ENCODE measurements around the gene NDUFAF4.

Gene NDUFAF4

DNA sequence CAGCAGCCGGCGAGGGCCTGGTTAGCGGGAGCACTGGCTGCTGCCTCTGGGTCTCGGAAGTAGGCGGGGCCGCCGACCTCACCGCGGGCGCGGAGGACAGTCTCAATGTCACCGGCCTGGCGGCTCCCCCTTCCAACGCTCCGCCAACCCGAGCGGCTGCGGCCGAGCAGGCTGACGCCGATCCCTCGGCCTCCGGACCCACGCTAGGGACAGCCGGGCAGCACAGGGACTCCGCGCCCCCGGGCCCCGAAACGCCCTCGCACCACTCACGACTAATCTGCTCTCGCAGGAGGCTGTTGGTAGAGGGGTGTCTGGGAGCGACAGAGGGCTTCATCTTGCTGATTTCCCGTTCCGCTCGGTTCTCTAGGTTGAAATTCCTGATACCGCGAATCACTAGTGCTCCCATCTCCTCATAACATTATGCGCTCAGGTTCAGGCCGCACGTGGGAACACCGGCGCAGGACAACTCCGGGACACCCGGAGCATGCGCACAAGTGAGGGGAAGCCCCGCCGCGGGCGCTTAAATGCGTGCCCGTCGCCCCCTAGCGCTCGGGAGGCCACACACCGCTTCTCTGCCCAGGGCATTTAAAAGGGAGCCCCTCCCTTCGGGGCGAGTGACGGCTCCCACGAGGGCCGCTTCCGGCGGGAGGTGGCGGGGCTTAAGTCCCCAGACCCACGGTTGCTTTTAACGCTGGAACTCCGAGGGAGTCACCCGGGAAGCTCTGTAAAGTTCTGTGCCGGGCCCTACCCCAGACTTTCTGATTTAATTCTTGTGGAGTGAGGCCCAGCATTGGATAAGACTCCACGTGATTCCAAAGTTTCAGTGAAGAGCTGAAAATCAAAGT is at the start of gene NDUFAF4:
Gene NDUFAF4, minus strand, starts transcription at position 496 of the 845 bp plus-strand sequence. Its CDS starts 90 bp downstream, at position 406.
- DNase-seq = peak; percentile 83

- no peak for DNase-seq
Measured at GRCh38 chr6:96947055-96947454, 49.4 kb upstream of the NDUFAF4 start.

DNA sequence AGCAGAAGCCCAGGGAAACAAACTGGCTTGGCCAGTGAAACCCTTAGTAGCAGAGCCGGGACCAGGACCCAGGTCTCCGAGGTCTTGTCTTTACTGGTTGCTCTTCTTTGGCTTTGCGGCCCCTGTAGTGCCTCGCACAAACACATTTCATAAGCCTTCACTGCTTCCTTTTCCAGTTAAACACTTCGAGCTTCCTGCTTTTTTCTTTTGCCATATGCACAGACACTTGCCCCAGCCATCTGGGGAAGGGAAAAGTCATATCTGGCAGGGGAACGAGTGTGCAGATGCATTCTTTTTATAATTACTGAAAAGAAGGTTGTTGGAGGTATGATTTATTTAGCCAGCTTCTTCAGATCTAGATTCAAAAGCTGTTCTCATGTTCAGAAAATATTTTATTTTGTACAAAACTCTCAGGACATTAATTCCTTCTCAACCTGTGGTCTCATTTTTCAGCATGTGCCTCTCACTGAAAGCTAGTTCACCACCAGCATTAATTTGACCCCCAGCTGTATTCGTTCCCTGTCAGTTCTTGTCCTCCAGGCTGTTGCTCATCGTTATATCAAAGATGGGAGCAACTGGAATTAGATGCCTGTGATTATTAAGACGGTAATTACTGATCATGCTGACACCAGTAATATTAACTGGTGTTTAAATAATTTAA is 46.0 kb upstream of the NDUFAF4 start:
- DNase-seq = no peak

DNA sequence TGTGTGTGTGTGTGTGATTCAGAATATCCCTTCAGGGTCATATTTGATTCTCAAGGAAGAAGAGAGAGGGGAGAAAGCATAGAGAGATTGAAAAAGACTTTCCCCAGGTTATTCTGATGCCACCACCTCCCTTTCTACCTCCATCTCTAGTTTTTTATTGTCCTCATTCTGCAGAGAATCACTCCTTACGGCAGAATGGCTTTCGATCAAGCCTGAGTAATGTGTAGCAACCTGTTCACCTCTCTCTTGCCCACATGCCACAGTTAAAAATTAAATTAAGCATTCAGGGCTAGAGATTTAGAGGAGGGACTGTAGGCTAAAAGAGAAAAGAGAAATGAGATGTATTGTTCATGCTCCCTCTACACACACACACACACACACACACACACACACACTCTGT is 45.0 kb upstream of the NDUFAF4 start:
- DNase-seq = no peak

GRCh38 chr6:96940322-96940721 is 42.6 kb upstream of the NDUFAF4 start:
- DNase-seq = no peak

DNA sequence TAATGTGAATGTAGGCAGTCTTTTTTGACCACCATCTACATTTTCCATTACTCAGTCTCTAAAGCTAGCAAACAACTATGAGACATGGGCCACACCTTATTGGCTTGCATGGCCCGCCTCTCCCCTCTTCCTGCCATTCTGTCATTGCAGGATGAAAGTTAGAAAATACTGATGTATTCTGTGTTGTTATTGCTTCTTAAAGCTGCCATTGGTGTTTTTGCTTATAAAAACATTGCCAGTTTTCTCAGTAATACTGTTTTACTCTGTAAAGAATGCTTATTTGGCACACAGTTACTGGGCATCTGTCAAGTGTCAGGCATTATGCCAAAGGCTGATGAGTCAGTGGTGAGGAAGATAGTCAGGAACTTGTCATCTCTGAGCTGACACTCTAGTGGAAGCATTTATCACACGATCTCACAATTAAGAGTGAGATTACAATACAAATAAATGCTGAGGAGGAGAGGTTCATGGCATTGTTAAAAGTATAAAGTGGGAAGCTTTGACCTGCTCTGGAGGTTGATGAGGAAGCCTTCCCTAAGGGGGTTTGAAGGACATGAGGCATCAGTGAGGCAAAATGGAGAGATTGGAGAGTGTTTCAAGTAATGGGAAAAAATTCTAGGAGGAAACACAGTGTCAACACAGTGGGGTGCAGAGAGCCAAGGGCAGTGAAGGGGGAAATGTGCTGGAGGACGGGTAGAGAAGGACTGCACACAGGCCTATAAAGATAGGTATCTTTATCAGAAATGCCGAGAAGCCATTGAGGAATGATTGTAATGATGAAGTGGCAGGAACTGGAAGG is 41.5 kb upstream of the NDUFAF4 start:
- no peak for DNase-seq

GRCh38 chr6:96934087-96934486 is 36.4 kb upstream of the NDUFAF4 start:
- no peak for DNase-seq

DNA sequence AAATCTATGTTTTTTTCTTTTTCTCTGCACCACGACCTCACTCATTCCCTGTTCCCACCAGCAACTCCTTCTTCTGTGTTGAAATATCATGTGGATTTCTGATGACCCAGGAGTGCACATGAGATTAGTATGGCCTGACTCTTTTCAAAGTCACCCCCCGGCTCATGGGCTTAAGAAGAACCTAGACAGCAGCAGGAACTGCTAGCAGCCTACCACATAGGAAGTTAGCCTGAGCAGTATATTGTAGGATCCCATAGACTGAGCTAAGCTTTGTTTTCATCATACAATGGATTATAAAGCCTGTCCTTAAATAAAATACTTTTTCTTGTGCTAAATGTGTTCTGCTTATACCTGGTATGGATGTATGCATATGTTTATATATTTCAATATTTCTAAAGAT is 33.5 kb upstream of the NDUFAF4 start:
- no peak for DNase-seq

DNA sequence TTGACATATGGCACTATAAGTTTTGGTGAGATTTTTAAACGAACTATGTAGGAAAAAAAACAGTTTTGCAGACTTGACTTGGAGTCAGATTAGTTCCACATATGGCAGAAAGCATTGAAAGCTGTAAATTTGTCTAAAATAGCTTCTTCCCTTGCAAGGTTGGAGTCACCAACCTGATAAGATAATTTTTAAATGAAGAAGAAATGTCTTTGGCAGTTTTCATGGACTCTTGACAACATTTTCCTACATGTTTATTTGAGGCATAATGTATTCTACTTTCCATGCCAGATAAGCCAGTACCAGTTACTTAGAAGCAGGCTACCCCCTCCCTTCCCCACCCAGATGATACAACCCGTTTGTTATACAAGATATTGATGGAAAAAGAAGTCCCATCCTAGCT is 32.0 kb upstream of the NDUFAF4 start:
- no peak for DNase-seq

GRCh38 chr6:96927660-96928059 is 30.0 kb upstream of the NDUFAF4 start:
- DNase-seq = no peak

DNA sequence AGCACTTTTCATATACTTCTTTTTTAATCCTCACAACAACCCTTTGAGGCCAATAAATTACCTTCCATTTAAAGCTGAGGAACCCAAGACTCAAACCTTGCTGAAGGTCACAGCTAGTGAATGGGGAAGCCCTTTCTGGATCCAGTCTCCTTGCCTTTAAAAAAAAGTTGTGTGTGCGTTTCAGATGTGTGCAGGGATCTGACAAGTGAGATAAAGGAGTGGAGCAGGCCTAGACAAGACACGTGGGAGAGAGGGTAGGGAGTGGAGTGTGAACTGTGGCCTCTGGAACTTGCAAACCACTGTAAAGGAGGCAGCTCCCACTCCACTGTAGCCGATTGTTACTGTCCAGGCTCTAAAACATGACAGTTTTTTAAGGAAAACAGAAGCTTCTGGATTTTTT is 28.7 kb upstream of the NDUFAF4 start:
- DNase-seq = no peak

- DNase-seq = no peak
Measured at GRCh38 chr6:96925290-96925687, 27.6 kb upstream of the NDUFAF4 start.

GRCh38 chr6:96923871-96924493 is 26.3 kb upstream of the NDUFAF4 start:
- DNase-seq = no peak

DNA sequence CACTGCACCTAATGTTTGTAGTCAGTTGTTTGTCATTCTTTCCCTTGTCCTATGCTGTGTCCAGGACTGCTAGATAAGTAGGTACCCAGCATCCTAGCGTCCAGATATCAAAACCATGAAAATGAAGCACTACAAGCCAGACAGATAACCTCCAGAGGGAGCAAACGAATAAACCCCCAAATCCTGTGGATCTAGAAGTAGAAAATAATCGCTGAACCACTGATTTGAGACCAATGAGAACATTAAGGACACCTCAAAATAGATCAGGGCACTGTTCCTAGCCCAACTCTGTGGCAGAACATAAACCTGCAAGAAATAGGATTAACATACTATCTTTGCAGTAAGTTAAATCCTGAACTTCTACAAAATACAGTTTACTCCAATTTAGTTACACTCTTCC is 25.7 kb upstream of the NDUFAF4 start:
- no peak for DNase-seq

DNA sequence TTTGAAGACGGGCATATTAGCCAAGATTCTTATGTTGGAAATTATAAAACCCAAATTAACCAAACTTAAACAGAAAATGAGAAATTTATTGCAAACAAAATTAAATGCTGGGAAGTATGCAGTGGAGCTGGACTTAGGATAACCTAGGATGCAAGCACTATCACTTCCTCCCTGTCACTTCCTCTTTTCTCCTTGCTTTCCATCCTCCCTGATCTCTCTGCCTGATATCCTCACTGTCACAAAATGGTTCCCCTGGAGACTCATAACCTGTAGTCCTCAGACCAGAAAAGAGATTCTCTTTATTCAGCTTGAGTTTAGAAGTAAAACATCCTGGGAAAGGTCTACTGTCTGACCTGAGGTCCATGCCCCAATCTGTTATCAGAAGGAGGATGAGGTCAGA is 19.4 kb upstream of the NDUFAF4 start:
- DNase-seq = no peak

GRCh38 chr6:96913621-96914020 is 15.9 kb upstream of the NDUFAF4 start:
- DNase-seq = no peak

GRCh38 chr6:96911751-96912150 is 14.1 kb upstream of the NDUFAF4 start:
- no peak for DNase-seq

GRCh38 chr6:96911171-96911570 is 13.5 kb upstream of the NDUFAF4 start:
- DNase-seq = no peak

DNA sequence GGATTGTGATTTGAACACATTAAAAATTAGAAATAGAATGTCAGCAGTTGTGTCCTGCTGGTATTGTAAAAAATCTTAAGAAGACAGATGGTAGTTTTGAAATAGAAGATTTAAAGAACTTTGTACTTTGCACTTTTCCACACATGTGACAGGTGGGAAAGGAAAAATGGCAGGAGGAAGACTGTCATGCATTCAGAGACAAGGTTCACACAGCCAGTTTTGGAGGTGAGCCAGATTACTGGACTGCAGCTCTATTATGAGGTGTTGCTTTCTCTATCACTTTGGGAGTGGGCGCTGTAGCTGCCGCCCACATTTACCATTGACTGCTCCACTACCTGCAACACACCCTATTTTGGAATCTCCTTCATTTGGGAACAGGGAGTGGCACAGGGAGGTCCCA is 12.1 kb upstream of the NDUFAF4 start:
- no peak for DNase-seq

- no peak for DNase-seq
Measured at GRCh38 chr6:96907498-96907897, 9.8 kb upstream of the NDUFAF4 start.

GRCh38 chr6:96900873-96901272 is 3.2 kb upstream of the NDUFAF4 start:
- no peak for DNase-seq

- no peak for DNase-seq
Measured at GRCh38 chr6:96899451-96899998, 1.8 kb upstream of the NDUFAF4 start.

DNA sequence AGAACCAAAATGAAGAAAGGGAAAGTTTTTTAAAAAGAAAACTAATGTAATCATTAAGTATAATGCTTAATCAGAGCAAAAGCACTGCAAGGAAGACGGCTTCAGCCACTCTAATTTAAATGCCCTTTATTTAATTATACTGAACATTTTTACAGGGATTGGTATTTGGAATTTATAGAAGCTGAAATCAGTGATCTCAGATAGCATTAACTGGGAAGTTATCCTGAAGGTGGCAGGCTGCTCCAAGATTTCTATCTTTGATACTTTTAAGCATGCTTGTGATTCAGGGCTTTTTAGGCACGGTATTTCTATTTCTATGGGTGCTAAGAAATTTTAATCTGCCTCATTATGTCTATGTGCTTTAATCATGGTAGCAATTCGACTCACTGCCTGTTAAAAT is 1.3 kb upstream of the NDUFAF4 start:
- DNase-seq = no peak
